ENCODE results near the gene CTDSPL.

CTDSPL gene

DNA sequence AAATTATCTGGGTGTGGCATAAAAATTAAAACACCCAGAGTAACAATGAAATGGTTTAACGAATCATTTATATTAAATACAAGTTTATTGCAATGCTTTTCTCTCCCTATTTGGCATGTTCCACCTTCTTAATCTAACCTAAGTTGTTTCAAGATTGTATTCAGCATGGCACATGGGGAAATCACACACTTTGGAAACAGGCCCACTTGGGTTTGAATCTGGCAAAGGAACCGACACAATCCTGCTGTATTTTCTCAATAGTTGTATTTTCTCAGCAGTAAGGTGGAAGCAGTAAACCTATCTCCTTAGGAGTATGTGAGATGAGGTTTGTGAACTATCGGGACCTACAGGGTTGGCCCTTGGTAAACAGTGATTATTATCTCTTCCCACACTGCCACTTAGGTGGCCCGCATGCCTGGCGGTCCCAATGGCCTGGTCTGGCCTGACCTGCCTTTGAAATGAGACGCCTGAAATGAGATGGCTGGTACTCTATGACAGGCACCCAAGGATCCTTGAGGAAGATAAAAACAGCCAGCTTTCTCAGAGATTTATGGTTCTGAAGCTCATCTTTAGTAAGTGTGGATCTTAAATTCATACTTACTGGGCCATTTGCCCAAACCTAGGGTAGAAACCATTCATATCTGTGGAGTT is 83.6 kb downstream of the CTDSPL start:
- no peak for DNase-seq

DNA sequence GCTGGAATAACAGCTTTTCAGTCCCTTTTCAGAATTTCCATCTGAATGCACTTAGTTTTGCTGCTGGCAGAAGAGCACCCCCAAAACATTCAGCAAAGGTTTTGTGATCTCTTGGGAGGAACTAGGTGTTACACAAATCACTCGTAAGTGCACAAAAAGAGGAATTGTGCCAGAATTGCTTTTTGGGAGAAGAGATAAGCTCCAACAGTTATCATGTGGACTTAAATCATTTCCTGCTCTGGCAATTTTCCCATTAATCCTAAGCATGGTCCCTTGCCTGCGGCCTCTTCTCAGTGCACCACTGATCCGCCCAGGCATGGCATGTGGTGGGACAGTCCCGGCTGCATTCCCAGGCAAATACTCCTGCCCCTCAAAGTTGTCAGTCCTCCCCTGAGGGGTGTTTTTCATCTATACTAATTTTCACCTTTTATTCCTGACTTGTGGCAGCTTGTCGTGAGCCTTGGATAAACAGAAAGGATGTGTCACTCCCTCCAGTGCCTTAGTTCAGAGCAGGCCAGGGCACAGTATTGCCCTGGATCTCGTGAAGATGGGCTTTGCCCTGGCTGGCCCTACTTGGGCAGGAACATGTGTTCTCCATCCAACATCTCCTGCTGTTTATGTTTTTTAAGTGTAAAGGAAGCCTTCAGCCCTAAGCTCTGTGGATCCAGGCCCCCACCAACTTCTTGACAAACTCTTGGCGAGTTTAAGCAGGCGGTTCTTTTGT is 84.3 kb downstream of the CTDSPL start:
- no peak for DNase-seq

DNA sequence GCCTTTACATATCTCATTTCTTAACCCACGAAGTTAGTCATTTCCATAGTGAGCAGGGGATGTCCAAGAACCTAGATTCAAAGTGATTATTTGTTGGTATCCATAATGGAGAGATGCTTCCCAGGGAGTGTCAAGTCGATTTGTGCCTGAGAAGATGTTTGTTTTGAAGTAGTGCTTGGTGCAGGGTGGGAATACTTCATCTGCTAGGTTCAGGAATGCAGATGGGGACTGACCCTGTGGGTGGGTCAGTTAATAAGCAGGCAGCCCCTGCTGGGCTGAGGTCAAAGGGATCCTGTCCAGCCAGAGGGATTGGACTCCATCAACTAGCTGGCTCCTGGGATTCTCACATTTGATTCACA is 84.8 kb downstream of the CTDSPL start:
- no peak for DNase-seq

DNA sequence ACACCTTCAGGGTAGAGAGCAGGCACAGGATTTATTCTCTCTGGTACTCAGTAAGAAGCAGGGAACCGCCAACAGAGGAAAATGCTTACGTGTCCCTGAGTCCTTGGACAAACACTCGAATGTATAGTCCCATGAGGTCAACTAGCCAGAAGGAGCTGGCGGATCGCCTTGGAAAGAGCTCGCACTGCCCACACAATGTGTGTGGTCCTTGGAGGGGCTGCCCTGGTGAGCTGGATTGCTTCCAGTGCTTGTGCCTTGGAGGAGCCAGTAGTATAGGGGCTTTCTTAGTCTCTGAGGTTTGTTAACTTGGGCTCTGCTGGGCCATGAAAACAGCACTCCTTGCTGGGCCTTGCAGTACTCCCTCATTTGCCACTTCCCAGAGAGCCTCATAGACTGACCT is 88.2 kb downstream of the CTDSPL start:
- no peak for DNase-seq

DNA sequence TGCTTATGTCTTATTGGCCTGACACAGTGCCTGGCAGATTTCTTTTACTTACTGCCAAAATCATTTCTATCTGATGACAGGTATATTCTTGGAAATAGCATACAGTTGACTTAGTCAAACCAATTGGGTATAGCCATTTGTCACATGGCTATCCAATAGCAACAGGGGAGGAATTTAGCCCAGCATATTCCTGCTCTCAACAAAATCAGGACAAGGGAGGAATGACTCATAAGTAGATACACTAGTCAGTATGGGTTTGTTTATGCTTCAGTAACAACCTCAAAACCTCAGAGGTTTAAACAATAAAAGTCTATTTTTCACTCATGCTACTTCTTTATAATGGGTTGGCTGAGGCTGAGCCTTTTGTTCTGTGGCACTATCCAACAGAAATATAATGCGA is 90.9 kb downstream of the CTDSPL start:
- DNase-seq = no peak

DNA sequence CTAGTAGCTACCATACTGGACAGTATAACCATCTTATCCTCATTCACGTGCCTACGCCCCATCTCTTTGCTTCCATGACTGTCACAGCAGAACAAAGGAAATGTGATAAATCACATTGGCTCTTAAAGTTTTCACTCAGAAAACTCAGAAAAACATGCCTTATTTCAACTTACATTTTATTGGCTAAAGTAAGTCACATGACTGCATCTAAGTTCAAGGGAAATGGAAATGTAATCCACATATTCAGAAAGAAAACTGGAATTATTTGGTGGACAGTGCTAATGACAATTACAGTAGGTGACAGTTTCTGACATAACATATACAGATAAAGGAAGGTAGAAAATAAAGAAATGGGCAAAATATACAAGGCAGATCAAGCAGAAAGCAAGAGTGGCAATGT is 91.5 kb downstream of the CTDSPL start:
- DNase-seq = no peak

DNA sequence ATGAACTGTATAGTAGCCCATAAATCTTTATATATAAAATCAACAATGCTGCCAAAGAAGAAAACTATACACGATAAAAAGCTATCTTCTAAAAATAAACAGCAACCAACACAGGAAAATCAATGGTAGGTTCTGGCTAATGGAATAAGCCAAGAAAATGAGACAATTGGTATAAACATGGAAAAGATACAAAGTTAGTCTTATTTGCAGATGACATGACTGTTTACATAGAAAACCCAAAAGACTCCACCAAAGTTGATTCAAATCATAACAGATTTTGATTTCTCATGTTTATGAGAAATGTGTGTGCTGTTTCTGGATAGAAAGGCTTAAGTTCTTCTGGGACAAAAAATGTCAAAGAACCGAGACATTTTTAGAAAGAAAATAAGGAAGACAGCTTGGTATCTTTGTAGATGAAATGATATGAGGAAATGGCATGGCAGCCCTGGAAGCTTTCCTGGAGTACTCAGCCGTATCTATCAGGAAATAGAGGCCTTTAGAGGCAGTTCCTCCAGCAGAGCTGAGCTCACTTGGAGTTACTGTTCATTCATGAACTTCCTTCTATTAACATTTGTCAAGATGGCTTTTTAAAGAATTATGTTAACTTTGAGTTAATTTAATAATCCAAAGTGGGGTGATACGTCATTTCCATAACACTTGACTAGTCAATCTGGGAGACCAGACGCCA is 92.2 kb downstream of the CTDSPL start:
- no peak for DNase-seq

DNA sequence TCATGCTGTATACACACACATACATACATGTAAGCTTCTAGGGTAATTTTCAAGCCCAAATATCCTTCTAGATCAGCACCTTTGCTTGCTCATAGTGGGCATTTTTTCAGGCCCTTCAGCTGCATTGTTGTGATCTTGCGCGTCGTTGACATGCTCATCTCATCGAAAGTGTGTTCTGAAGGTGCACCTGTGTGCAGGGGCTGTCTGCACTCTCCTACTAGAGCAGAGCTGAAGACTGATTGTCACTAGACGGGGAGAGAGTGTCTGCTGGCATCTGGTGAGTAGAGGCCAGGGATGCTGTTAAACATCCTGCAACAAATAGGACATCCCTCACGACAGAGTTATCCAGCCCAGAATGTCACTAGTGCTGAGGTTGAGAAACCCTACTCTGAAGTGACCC is 93.2 kb downstream of the CTDSPL start:
- no peak for DNase-seq

DNA sequence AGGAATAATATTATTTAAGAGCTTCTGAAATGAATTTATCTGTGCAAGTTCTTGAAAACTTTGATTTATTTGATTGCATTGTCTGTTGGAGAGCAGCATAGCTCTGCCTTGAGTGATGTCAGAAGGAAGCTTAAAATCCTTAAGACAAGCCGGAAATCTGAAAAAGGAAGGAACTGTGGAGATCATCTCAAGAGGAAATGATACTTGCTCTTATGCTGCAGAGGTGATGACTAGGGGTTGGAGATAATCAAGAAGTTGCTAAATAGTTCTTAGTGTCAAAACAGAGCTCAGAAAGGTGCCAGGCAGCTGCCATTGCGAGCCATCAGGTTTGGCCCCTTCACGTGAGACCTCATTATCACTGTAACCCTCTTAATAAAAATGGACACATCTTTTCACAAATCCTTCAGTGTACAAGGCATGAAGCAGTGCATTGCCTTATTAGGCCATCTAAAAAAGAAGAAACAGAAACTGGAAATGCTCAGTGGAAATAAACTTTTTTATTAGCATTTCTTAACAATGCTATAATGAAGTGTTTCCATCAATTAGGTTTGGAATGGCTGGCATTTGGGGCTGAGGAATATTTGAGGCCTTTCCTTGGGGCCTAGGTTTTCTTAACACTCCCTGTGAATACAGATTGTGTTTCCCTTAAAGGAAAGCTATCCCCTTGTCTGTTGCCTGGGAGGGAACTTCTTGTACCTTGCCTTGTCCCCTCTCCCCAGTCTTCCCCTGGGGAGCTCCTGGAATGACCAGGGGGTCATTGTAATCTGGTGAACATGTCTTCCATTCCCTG is 94.4 kb downstream of the CTDSPL start:
- DNase-seq = no peak

DNA sequence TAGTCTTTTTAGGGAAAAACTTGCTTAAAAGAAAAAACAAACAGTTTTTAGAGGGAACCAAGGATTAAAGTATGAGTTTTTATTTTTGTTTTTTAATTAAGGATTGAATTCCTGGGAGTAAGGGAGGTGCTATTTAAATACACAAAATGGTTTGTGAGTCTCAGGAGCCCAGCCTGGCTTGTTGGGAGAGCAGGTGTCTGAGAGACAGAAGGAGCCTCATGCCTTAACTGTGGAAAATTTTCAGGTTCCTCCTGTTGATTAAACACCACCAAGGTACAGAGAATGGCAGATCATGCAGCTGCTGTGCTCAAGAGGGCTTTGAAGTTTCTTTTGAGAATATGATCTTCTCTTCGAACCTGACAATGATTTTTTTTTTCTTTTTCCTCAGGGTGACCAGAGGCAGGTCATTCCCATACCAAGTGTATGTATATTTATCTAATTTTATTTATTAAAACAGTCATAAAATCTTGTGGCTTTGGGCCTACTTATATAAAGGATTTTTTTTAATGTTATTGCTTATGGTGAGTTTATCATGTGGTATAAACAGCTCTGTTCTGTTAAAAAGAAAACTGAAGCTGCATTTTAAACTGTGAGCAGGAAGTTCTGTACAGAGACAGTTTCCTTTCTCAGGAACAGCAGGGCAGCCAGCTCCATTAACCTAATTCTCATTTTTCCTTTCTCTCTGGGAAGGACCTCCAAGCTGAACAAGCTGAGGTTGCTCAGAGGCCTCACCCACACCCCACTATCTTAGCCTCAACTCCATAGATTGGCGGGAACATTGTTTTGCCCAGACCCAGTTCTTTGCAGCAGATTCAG is 95.3 kb downstream of the CTDSPL start:
- DNase-seq = no peak

DNA sequence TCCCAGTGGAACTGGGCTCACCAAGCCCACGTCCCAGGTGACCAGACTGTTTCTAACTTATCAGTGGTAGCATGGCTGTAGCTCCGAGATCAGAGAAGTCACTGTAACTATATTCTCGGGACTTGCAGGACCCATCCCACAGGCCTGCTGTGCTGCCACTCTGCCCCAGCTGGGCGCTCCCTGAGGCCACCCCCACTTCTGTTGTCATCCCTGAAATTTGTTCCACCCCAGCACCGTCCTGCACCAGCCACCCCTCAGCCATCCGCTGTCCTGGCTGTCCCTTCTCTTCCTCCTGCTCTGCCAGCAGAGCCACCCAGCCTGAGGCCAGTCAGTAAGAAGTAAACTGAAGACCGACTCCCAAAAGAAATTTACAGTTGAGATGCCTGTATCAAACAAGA is 95.9 kb downstream of the CTDSPL start:
- DNase-seq = no peak

DNA sequence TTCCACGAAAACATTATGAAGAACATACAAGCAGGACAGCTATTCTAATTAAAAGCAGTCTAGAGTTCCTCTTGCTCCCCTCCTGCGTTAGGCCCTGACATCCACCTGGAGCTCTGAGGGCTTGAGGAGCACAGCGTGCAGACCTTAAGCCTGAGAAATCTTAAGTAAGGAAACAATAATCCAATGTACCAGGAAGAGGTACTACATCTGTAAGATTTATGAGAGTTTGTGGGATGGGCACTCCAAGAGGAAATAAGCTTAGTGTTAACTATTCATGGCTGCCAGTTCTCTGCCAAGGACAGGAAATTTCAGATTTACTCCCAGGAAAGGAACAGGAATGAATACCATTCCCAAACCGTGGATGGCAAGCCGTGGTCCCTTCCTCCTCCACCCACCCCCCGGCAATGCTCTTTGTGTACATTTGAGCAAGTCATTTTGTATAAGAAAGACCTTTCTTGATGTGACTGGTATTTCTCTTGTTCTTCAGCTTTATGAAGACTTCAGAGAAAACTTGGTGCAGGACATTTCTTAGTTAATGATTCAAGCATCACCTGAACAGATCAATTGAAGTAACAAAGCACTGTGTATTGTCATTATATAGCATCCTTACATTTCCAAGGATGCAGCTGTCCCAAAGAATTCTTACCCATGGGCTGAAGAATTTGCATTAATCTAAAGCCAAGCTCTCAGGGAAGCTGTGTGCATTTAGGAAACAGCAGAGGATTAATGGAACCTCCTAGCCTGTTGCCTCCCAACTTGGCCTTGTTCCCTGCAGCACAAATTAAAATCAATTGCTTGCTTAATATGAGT is 100.1 kb downstream of the CTDSPL start:
- DNase-seq = no peak

DNA sequence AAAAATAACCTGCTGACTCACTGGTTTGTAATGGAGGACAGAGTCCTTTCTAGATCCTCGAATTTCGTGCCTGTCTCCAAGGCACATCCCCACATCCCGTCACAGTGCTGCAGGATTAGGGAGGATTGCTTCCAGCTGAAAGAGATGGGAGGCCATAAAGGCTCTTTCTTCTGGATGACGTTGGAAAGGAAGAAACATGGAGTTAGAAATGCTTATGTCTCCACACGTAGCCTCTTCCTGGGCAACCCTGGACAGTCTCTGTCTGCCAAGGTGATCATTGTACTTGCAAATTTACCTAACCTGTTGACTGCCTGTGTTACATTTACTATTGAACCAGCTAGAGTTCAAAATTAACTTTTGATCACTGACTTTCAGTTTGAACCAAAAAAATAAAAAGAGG is 101.3 kb downstream of the CTDSPL start:
- no peak for DNase-seq

DNA sequence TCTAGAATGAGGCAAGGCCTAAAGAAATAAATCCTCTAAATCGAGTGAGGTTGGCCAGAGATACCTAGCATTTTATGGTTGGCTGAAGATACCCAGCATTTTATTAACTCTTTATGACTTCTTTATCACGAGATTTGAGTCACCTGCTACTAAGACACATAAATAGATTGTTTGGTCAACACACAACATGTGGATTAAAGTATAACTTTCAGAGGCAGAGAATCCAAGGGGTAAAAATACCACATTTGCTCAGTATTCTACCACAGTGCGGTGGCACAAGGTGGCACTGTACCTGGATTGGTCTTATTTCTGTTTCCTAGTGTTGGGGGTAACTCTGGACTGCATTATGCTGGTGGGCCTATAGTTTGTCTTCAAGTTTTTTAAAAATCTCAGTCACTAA is 102.0 kb downstream of the CTDSPL start:
- no peak for DNase-seq

DNA sequence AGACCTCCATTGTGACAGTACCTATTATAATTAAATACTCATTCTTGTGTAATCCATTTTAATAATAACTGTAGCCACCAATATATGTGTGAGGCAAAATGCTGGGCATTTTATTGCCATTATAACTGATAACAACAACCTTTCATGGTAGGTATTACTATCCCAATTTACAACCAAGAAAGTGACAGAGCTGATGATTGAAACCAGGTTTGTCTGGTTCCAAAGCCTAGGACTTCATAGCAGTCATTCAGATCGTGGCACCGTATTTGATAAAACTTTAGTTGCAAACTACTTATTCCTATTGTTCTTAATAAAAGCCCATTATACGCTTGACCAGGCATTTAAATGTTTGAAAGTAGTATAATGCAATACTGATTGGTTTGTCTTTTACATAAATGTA is 102.5 kb downstream of the CTDSPL start:
- no peak for DNase-seq

DNA sequence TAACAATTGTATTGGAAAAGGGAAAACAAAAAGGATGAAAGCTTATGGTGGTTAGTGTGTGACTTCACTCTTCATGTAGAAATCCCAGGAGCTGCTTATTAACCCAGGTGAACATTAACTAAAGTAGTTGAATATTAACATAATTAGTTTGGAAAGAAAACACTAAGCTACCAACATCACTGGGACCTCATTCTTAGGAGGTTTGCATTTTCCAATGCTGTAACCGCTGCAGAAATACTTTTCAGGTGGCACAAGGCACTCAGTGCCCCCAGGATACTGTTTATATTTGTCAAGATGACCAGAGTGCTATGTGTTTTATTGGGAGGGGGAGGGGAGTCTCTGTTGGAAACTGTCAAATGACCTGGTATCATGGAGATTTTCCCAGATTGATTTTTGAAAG is 103.0 kb downstream of the CTDSPL start:
- no peak for DNase-seq

DNA sequence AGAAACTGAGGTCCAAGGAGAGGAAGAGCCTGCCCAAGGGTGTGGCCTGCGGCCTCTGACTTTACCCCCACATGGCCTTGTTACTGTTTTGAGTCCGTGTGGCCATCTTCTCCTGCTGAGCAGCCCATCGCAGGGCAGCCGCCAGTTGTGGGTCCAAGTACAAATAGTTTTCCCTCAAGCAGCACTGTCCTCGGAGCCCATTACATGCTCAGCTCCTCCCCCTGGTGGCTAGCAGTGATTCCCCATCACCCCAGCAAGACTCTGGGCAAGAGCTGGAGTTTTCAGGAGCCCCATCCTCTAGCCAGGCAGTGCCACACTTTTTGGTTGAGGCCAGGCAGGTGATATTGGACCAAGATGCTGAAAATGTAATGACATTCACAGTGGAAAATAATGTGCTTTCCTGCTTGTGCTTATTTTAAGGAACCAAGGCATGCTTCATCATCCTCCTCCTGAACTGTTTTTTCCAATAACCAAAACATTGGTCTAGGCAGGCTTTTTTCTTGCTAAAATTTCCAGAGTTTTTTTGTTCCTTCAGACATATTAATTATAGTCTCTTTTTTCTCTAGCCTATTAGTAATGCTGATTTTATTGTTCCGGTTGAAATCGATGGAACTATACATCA is 105.7 kb downstream of the CTDSPL start:
- no peak for DNase-seq

DNA sequence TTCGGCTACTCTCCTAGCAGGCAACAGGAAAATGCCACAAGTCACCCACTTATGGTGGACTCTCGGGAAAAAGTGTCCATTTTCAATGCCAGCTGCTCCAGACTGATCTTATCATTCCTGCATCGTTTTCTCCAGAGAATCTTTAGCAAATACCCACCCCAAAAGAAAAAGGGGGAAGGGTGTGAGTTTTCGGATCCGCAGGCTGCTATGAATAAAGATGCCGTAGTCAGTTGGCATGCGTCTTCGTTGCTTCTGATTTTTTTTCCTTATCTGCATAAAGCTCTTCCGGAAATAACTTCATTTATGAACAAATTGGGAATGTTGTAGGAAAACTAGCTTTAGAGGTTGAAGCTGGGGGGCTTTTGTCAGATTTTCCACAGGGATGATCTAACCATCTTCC is 106.5 kb downstream of the CTDSPL start:
- DNase-seq = no peak

DNA sequence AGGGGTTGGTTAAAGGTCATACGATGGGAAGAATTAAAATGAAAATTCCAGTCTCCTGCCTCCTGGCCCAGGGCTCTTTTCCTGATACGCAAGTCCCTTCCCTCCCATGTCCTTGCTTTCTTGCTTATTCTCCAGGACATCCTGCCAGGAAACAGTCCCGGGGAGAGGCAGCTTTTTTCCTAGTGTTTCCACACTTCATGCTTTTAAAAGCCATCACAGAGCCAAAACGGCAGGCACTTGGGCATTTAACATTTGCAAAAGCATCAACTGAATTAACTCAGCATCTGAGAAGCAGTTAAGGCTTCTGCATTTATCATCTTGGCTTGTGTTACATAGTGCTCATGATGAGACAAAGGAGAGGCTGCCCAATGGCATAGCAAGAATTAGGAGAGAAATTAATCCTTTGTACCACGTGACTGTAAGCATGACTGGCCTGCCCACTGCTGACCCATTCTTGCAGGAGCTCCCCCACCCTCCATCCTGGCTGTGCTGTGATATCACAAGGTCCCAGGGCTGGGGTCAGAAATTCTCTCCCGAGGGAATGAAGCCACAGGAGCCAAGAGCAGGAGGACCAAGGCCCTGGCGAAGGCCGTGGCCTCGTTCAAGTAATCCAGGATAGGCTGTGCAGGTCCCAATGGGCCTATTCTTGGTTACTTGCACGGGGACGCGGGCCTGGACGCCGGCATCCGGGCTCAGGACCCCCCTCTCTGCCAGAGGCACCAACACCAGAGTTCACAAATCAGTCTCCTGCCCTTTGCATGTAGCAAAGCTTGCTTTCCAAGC is 107.3 kb downstream of the CTDSPL start:
- DNase-seq = no peak

DNA sequence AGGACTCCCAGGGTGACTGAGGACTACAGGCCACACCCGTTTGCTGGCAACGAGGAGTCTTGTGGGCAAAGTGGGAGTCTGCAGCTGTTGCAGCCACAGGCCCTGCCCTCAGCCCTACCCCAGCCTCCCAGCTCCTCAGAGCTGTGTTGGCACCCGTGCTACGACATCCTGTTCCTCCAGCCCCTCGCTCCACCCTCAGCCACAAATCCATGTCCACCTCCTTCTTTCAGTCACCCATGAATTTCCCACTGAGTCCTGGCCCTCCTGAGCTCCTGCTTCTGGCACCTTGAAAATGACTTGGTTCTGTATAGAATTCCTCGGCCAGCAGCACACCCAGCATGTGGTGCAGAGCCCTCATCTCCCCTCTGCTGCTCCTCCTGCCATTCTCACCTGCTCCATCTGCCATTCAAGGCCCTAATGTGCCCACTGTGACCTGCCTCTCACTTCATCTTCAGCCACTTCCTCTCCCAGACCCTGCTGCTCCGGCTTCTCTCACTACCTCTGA is 108.0 kb downstream of the CTDSPL start:
- DNase-seq = no peak
